ENCODE results near the gene CDCA3. TPM values are rescaled to one million over a fixed set of nuclear protein-coding genes. Genes with fewer than 3 reads are reported as not detected.

CDCA3 gene
- 1 to 10 TPM; 1.2 to 2.9 (median 1.5) TPM for total RNA-seq

DNA sequence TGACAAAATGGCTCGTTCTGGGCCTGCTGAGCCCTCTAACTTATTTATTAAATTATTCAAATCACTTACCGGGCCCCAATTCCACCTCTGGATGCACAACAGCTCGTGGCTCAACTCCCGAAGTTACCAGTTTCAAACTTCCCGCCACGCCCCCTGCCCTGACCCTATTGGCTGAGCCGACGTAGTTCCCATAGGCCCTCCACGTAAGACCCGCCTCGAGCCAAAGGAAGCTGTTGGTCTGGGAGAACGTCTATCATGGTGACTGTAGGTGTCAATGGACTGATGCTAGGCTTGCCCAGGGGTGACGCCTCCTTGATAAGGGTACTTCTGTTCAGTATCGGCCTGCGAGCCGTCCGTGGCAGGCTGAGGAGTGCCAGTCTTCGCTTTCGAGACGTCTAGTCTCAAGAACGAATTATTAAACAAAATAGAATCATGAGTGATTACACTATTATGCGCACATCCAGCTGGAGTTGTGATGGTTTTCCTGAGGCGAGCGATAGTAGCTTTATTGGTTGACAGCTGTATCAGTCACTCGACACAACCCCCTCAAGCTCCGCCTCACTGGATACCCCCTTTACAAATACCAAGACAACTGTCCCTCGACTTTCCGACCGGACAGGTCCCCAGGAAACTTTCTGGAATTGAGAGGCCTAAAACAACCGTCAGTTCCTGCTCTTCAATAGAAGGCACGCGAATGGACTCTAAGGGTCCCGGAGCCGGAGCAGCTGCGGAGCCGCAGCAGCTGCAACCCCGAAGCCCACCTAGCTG, at the start of gene CDCA3:
Gene CDCA3 (minus strand): TSS at position 134 of the 768 bp plus-strand sequence. CDS start 334 bp downstream, outside the sequence.
- peaks cover 13 to 26% (median 20%) of the 10 kb centered on the region in 4 donors for H3K4me1 ChIP-seq
- TF ChIP-seq EP300 (IDR thresholded peaks at IDR 0.05) = no peak
- peak; percentile 89 to 97 for TF ChIP-seq POLR2AphosphoS5 (IDR thresholded peaks at IDR 0.05)
- TF ChIP-seq CTCF (IDR thresholded peaks at IDR 0.05) = no peak
- peak; percentile 41 for TF ChIP-seq POLR2A (IDR thresholded peaks at IDR 0.05; ENCODE audit: low read depth)
- H3K4me3 ChIP-seq = peak within 1 kb of the TSS; percentile 61 to 94 (median 68)
- peak within 1 kb of the TSS; percentile 92 to 98 (median 95) for H3K27ac ChIP-seq (replicated peaks in 1 of 4)
- H3K9me3 ChIP-seq = no peaks in the 10 kb centered on the region
- peak; percentile 99 for DNase-seq (ENCODE audit: extremely low spot score)
- peaks cover 9 to 43% (median 29%) of the 10 kb centered on the region in 4 donors for H3K36me3 ChIP-seq
- H3K27me3 ChIP-seq = no peaks in the 10 kb centered on the region
- intact Hi-C loops (cut with DNase I) = no loop called here
- under 1% methylated on average over 33 of the region's 37 CpGs for WGBS

DNA sequence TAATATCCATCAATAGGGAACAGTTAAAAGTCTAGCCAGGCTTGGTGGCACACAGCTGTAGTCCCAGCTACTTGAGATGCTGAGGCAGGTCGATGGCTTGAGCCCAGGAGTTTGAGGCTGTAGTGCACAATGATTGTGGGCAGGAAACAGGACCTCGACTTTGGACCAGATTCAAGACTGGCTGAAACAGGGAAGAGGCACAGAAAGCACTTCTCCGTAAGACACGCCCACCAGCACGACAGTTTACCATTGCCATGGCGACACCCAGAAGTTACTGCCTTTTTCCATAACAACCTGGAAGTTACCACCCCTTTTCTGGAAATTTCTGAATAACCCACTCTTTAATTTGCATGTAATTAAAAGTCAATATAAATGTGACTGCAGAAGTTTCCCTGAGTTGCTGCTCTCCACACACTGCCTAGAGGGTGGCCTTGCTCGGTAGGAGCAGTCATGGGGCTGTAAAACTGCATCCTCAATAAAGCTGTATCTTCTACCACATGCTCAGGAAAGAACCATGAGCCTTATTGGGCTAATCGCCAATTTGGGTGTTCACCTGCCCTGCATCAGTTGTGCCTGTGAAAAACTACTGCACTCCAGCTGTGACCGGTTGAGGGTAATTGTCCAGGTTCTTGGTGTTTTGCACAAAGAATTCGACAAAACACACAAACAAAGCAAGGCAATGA, 48.9 kb upstream of the CDCA3 start:
- intact Hi-C loops (cut with DNase I) = no loop called here
- Histone ChIP-seq H3K4me1 (peaks cover 7 to 18% (median 10%) of the 10 kb centered on the region in 4 donors), H3K4me3 (no peak overlapping the region), H3K36me3 (no peaks in the 10 kb centered on the region), H3K27ac (replicated peaks in 1 of 4) (no peak overlapping the region), H3K27me3 (no peaks in the 10 kb centered on the region), H3K9me3 (no peaks in the 10 kb centered on the region)
- 61% methylated on average over 10 of the region's 10 CpGs for whole genome bisulfite sequencing
- DNase-seq (ENCODE audit: extremely low spot score) = no peak
- no peak for TF ChIP-seq POLR2AphosphoS5 (IDR thresholded peaks at IDR 0.05)
- TF ChIP-seq CTCF (IDR thresholded peaks at IDR 0.05) = no peak
- TF ChIP-seq POLR2A (IDR thresholded peaks at IDR 0.05; ENCODE audit: low read depth) = no peak
- no peak for TF ChIP-seq EP300 (IDR thresholded peaks at IDR 0.05)

GRCh38 chr12:6899427-6899826, 48.3 kb upstream of the CDCA3 start:
- Histone ChIP-seq H3K27ac (replicated peaks in 1 of 4) (no peak overlapping the region), H3K27me3 (no peaks in the 10 kb centered on the region), H3K36me3 (no peaks in the 10 kb centered on the region), H3K4me3 (no peak overlapping the region), H3K9me3 (no peaks in the 10 kb centered on the region), H3K4me1 (peaks cover 5 to 16% (median 7%) of the 10 kb centered on the region in 4 donors)
- TF ChIP-seq POLR2AphosphoS5 (IDR thresholded peaks at IDR 0.05) (no peak), POLR2A (IDR thresholded peaks at IDR 0.05; ENCODE audit: low read depth) (no peak), EP300 (IDR thresholded peaks at IDR 0.05) (no peak), CTCF (IDR thresholded peaks at IDR 0.05) (no peak)
- intact Hi-C loops (cut with DNase I) = no loop called here
- DNase-seq (ENCODE audit: extremely low spot score) = no peak
- 67% methylated on average over 5 of the region's 5 CpGs for WGBS

GRCh38 chr12:6896846-6897435, 45.9 kb upstream of the CDCA3 start:
- WGBS = 87% methylated on average over 6 of the region's 6 CpGs
- TF ChIP-seq POLR2A (IDR thresholded peaks at IDR 0.05; ENCODE audit: low read depth) (no peak), EP300 (IDR thresholded peaks at IDR 0.05) (no peak), POLR2AphosphoS5 (IDR thresholded peaks at IDR 0.05) (no peak), CTCF (IDR thresholded peaks at IDR 0.05) (no peak)
- no peak overlapping the region for H3K27ac ChIP-seq (replicated peaks in 1 of 4)
- H3K9me3 ChIP-seq = no peaks in the 10 kb centered on the region
- H3K27me3 ChIP-seq = no peaks in the 10 kb centered on the region
- intact Hi-C loops (cut with DNase I) = no loop called here
- no peak for DNase-seq (ENCODE audit: extremely low spot score)
- H3K36me3 ChIP-seq = no peaks in the 10 kb centered on the region
- peaks cover 0 to 14% (median 5%) of the 10 kb centered on the region in 4 donors for H3K4me1 ChIP-seq
- H3K4me3 ChIP-seq = no peak overlapping the region
